Peyer's patch (tissue), 4 donors: ENCODE measurements around the gene S100A3. TPM values are rescaled to one million over a fixed set of nuclear protein-coding genes. Genes with fewer than 3 reads are reported as not detected.

Experiments used
- DNase-seq, 3 donors: peaks; one replicate each; pipeline ENCODE4 v3.0.0-alpha.2; 2017 to 2019
- H3K27ac ChIP-seq, 4 donors: fragments of 200-600 bp; sonication (generic); one replicate each; pipeline ENCODE4 v1.5.1; 2016 to 2019
- H3K27me3 ChIP-seq, 2 donors: fragments of 200-600 bp; sonication (generic); one replicate each; pipeline ENCODE4 v1.5.1; 2019
- H3K36me3 ChIP-seq, 3 donors: fragments of 200-600 bp; sonication (generic); one replicate each; pipeline ENCODE4 v1.5.1; 2016 to 2019
- H3K4me1 ChIP-seq, 4 donors: fragments of 200-600 bp; sonication (generic); one replicate each; pipeline ENCODE4 v1.5.1; 2016 to 2019
- H3K4me3 ChIP-seq, 4 donors: fragments of 200-600 bp; sonication (generic); 1 replicate in 3 of 4; 2 replicates in 1 of 4; pipeline ENCODE4 v1.5.1; 2016 to 2019; ENCODE audit warnings: mild to moderate bottlenecking in 1 of 4
- H3K9me3 ChIP-seq, 4 donors: fragments of 200-600 bp; sonication (generic); one replicate each; pipeline ENCODE4 v1.5.1; 2016 to 2019; ENCODE audit warnings: mild to moderate bottlenecking in 1 of 4
- CTCF ChIP-seq, 6 experiments: fragments of 450-650 bp in 4 of 6; fragments of 200-600 bp in 2 of 6; sonication (generic) in 1 of 6; IDR thresholded peaks; one replicate each; pipeline ENCODE4 v1.5.1; 2017 to 2019; ENCODE audit warnings: antibody characterized with exemption in 6 of 6, mild to moderate bottlenecking in 3 of 6, moderate library complexity in 1 of 6
- POLR2A ChIP-seq, 2 donors: fragments of 450-650 bp; IDR thresholded peaks; one replicate each; pipeline ENCODE4 v1.5.1; 2017; ENCODE audit warnings: antibody characterized with exemption in 2 of 2, mild to moderate bottlenecking in 2 of 2, moderate library complexity in 2 of 2
- total RNA-seq, 4 donors: library from RNA; depleted of rRNA; stranded (reverse); fragments of >200 nt; gene quantifications; one replicate each; pipeline ENCODE4 v1.1.0, GENCODE V29; 2016

The S100A3 gene
- total RNA-seq, 4 donors from 2014 or later, result not detected

GRCh38 chr1:153515504-153516394 is 33.3 kb downstream of the S100A3 start:
- H3K27ac ChIP-seq, result peak overlapping the region in 3 of 4 donors; percentile 61 to 93 (median 89)
- no peaks in the 10 kb centered on the region for H3K9me3 ChIP-seq
- no peaks in the 10 kb centered on the region for H3K36me3 ChIP-seq
- H3K4me1 ChIP-seq, result peaks cover 0 to 20% (median 0%) of the 10 kb centered on the region in 4 donors
- no peaks in the 10 kb centered on the region for H3K27me3 ChIP-seq
- DNase-seq, result peak in 2 of 3 donors; percentile 84 to 89
- no peak for TF ChIP-seq CTCF (IDR thresholded peaks at IDR 0.05)
- TF ChIP-seq POLR2A (IDR thresholded peaks at IDR 0.05), result peak; percentile 46 to 90
- H3K4me3 ChIP-seq, result no peak overlapping the region

GRCh38 chr1:153513666-153514065 is 35.4 kb downstream of the S100A3 start:
- Histone ChIP-seq H3K27me3 (no peaks in the 10 kb centered on the region), H3K9me3 (no peaks in the 10 kb centered on the region), H3K36me3 (no peaks in the 10 kb centered on the region), H3K4me1 (peaks cover 0 to 17% (median 0%) of the 10 kb centered on the region in 4 donors), H3K27ac (no peak overlapping the region), H3K4me3 (no peak overlapping the region)
- TF ChIP-seq CTCF (IDR thresholded peaks at IDR 0.05), result no peak
- TF ChIP-seq POLR2A (IDR thresholded peaks at IDR 0.05), result no peak
- DNase-seq, result no peak

- Histone ChIP-seq H3K4me3 (no peak overlapping the region), H3K27ac (no peak overlapping the region), H3K9me3 (no peaks in the 10 kb centered on the region), H3K36me3 (no peaks in the 10 kb centered on the region), H3K27me3 (no peaks in the 10 kb centered on the region), H3K4me1 (peaks cover 0 to 17% (median 0%) of the 10 kb centered on the region in 4 donors)
- peak in 1 of 3 donors; percentile 60 for DNase-seq
- TF ChIP-seq POLR2A (IDR thresholded peaks at IDR 0.05) (no peak), CTCF (IDR thresholded peaks at IDR 0.05) (peak in 2 of 6 experiments; percentile 28 to 30)
Observed at GRCh38 chr1:153513023-153513422, 36.0 kb downstream of the S100A3 start.

GRCh38 chr1:153510984-153511410 is 38.1 kb downstream of the S100A3 start:
- Histone ChIP-seq H3K9me3 (no peaks in the 10 kb centered on the region), H3K36me3 (no peaks in the 10 kb centered on the region), H3K27me3 (no peaks in the 10 kb centered on the region), H3K4me1 (peaks cover 0 to 21% (median 0%) of the 10 kb centered on the region in 4 donors), H3K4me3 (no peak overlapping the region), H3K27ac (no peak overlapping the region)
- TF ChIP-seq CTCF (IDR thresholded peaks at IDR 0.05), result peak; percentile 49 to 94 (median 88)
- no peak for TF ChIP-seq POLR2A (IDR thresholded peaks at IDR 0.05)
- peak; percentile 72 to 91 (median 85) for DNase-seq

- H3K4me1 ChIP-seq, result peaks cover 0 to 11% (median 0%) of the 10 kb centered on the region in 4 donors
- H3K9me3 ChIP-seq, result no peaks in the 10 kb centered on the region
- H3K27me3 ChIP-seq, result no peaks in the 10 kb centered on the region
- no peaks in the 10 kb centered on the region for H3K36me3 ChIP-seq
- DNase-seq, result peak; percentile 59 to 82 (median 78)
- H3K27ac ChIP-seq, result no peak overlapping the region
- TF ChIP-seq POLR2A (IDR thresholded peaks at IDR 0.05), result no peak
- peak; percentile 35 to 80 (median 68) for TF ChIP-seq CTCF (IDR thresholded peaks at IDR 0.05)
- H3K4me3 ChIP-seq, result no peak overlapping the region
Observed at GRCh38 chr1:153509729-153510354, 39.2 kb downstream of the S100A3 start.
